K562 (cell line): ENCODE measurements around the gene FAAP100. TPM values are rescaled to one million over a fixed set of nuclear protein-coding genes. Genes with fewer than 3 reads are reported as not detected.

ENCODE experiments used
- ATAC-seq: fragments of 200-7000 bp; cut with Tn5 transposase; 3 replicates; pipeline ENCODE4 v1.9.1; 2020; ENCODE audit warnings: moderate library complexity
- BruUV-seq: library from RNA; stranded (reverse); fragments of 400-500 nt; replicated peaks from 2 replicates; lab custom pipeline; 2021; lab: Mats Ljungman, UMichigan
- CTCF ChIA-PET: fragments of 300-600 bp; formaldehyde crosslinking; extraction: SDS; loops from one replicate; lab custom pipeline; 2021; ENCODE audit warnings: low intra/inter-chr PET ratio; lab: Yijun Ruan, JAX
- POLR2A ChIA-PET: fragments of 300-600, 350-650 bp; sonication (Branson Sonifier 250); formaldehyde crosslinking; extraction: SDS; loops from one replicate; lab custom pipeline; 2021; ENCODE audit warnings: antibody characterized with exemption, inconsistent platforms; lab: Yijun Ruan, JAX
- DNase-seq, 4 experiments: peaks; one replicate each; pipeline versions ENCODE4 v3.0.0 to v3.0.0-alpha.2; 2011 to 2018; ENCODE audit warnings: low spot score in 3 of 4, mixed read lengths in 3 of 4; ENCODE audit errors: extremely low read depth in 1 of 4
- FAIRE-seq: peaks from 2 replicates; lab custom pipeline; 2011; peaks lifted over from hg19 to GRCh38; lab: Jason Lieb, UNC
- H2AFZ ChIP-seq: 2 replicates; pipeline ENCODE4 v1.6.0; 2011; ENCODE audit warnings: low read depth, low read length, control low read depth, inconsistent platforms
- H3K27ac ChIP-seq: fragments of 200-600 bp; 3 replicates; pipeline ENCODE4 v1.8.0; 2011; ENCODE audit warnings: low read depth, mild to moderate bottlenecking, control low read depth, inconsistent platforms, low read length, moderate library complexity, mixed read lengths; ENCODE audit errors: extremely low read depth
- H3K27me3 ChIP-seq, 2 experiments: fragments of 300-600 bp in 1 of 2; 2 replicates in 1 of 2; 3 replicates in 1 of 2; pipeline versions ENCODE4 v1.6.0 to v1.8.0; 2011; ENCODE audit warnings: inconsistent platforms in 2 of 2, low read length in 2 of 2, mild to moderate bottlenecking in 1 of 2, mixed read lengths in 1 of 2, moderate library complexity in 1 of 2; ENCODE audit not compliant: control insufficient read depth in 2 of 2, insufficient read depth in 2 of 2
- H3K36me3 ChIP-seq: fragments of 300-600 bp; 3 replicates; pipeline ENCODE4 v1.8.0; 2011; ENCODE audit warnings: mild to moderate bottlenecking, low read length, inconsistent platforms; ENCODE audit not compliant: control insufficient read depth, insufficient read depth
- H3K4me1 ChIP-seq, 2 experiments: fragments of 200-600 bp in 1 of 2; replicated peaks in 1 of 2; 2 replicates in 1 of 2; 3 replicates in 1 of 2; pipeline versions ENCODE4 v1.5.1 to v1.8.0; 2011; ENCODE audit warnings: inconsistent platforms in 2 of 2, low read length in 2 of 2, mild to moderate bottlenecking in 1 of 2, mixed read lengths in 1 of 2, moderate library complexity in 1 of 2; ENCODE audit not compliant: control insufficient read depth in 2 of 2, insufficient read depth in 2 of 2
- H3K4me2 ChIP-seq: 2 replicates; pipeline ENCODE4 v1.6.1; 2011; ENCODE audit warnings: low read length, control low read depth, inconsistent platforms, mixed read lengths; ENCODE audit not compliant: insufficient read depth
- H3K4me3 ChIP-seq: fragments of 200-600 bp; sonication (generic), shearing (Covaris generic); 2 replicates; pipeline ENCODE4 v1.5.1; 2016; ENCODE audit warnings: control low read depth, inconsistent platforms
- H3K79me2 ChIP-seq: fragments of 200-600 bp; 3 replicates; pipeline ENCODE4 v1.8.0; 2011; ENCODE audit warnings: low read length, inconsistent platforms; ENCODE audit not compliant: control insufficient read depth, insufficient read depth
- H3K9ac ChIP-seq, 2 experiments: 2 replicates each; pipeline versions ENCODE4 v1.6.0 to v1.6.1; 2011; ENCODE audit warnings: low read depth in 2 of 2, low read length in 2 of 2, control low read depth in 1 of 2, inconsistent platforms in 1 of 2, mild to moderate bottlenecking in 1 of 2, mixed read lengths in 1 of 2; ENCODE audit not compliant: insufficient read depth in 1 of 2
- H3K9me1 ChIP-seq: one replicate; pipeline ENCODE4 v1.6.0; 2011; ENCODE audit warnings: inconsistent platforms, mild to moderate bottlenecking, low read length, moderate library complexity; ENCODE audit not compliant: control insufficient read depth, insufficient read depth
- H3K9me3 ChIP-seq: replicated peaks from 2 replicates; pipeline ENCODE4 v1.5.1; 2011; ENCODE audit warnings: low read depth, low read length, inconsistent platforms; ENCODE audit not compliant: control insufficient read depth, insufficient read depth
- H4K20me1 ChIP-seq: replicated peaks from 2 replicates; pipeline ENCODE4 v1.6.1; 2011; ENCODE audit warnings: low read length, inconsistent platforms, mixed read lengths; ENCODE audit not compliant: control insufficient read depth, insufficient read depth
- MYBL2 ChIP-seq, 2 experiments: fragments of 450-650 bp in 1 of 2; sonication (generic) in 1 of 2; formaldehyde crosslinking in 1 of 2; IDR thresholded peaks; 2 replicates each; pipeline versions ENCODE4 v1.6.1 to v1.8.1; 2017 to 2022; ENCODE audit warnings: borderline replicate concordance in 1 of 2, inconsistent platforms in 1 of 2, low read depth in 1 of 2, mild to moderate bottlenecking in 1 of 2, missing genetic modification reagents in 1 of 2, moderate library complexity in 1 of 2
- VEZF1 ChIP-seq: fragments of 200-800 bp; sonication (Bioruptor generic); IDR thresholded peaks from 2 replicates; pipeline ENCODE4 v1.6.1; 2017; ENCODE audit warnings: missing genetic modification characterization, missing compliant biosample characterization
- ZKSCAN8 ChIP-seq: fragments of 200-800 bp; sonication (Bioruptor generic); IDR thresholded peaks from 2 replicates; pipeline ENCODE4 v1.6.1; 2016; ENCODE audit warnings: missing genetic modification characterization, missing compliant biosample characterization
- ZMIZ1 ChIP-seq, 2 experiments: fragments of 150-350 bp in 1 of 2; IDR thresholded peaks; 2 replicates each; pipeline ENCODE4 v1.6.1; 2012 to 2016; ENCODE audit warnings: low read depth in 2 of 2, low read length in 2 of 2, mild to moderate bottlenecking in 1 of 2, moderate library complexity in 1 of 2
- ZNF217 ChIP-seq: sonication (generic); formaldehyde crosslinking; IDR thresholded peaks from 2 replicates; pipeline ENCODE4 v1.8.0; 2022; ENCODE audit warnings: mild to moderate bottlenecking, missing genetic modification reagents
- ZNF395 ChIP-seq: fragments of 200-800 bp; sonication (Bioruptor generic); IDR thresholded peaks from 2 replicates; pipeline ENCODE4 v1.6.1; 2017; ENCODE audit warnings: missing genetic modification characterization, missing compliant biosample characterization
- ZNF583 ChIP-seq: fragments of 250-450 bp; sonication (Bioruptor Pico); IDR thresholded peaks from 2 replicates; pipeline ENCODE4 v1.4.0; 2020
- ZNF655 ChIP-seq: fragments of 250-450 bp; sonication (Bioruptor Pico); IDR thresholded peaks from 2 replicates; pipeline ENCODE4 v1.5.0; 2021
- WGBS: fragments of 100-300 bp; shearing (Covaris generic); methylation state at CpG from one replicate; pipeline ENCODE4 v1.1.6; 2016; ENCODE audit warnings: low coverage, mixed read lengths; ENCODE audit not compliant: insufficient coverage; ENCODE audit errors: missing lambda C conversion rate; 5-methylcytosine and 5-hydroxymethylcytosine counted together
- in situ Hi-C: fragments of 300-500 bp; cut with MboI; formaldehyde crosslinking; loops from 4 replicates; pipeline ENCODE4 v1.15.0; 2018; ENCODE audit warnings: inconsistent platforms, mixed read lengths
- intact Hi-C: fragments of 100-400 bp; cut with micrococcal nuclease; formaldehyde crosslinking; loops from 2 replicates; pipeline ENCODE4 v1.14.2; 2022
- polyA plus RNA-seq, 8 experiments: library from polyadenylated mRNA; depleted of rRNA in 4 of 8; stranded (reverse) in 5 of 8; unstranded in 3 of 8; fragments of >200 nt; fragmentation: Nextera tagmentation in 2 of 8; fragmentation: Illumina TruSeq in 1 of 8; extraction: Ambion mirVana in 2 of 8; extraction: Trizol in 1 of 8; gene quantifications; 2 replicates each; pipeline versions ENCODE4 v1.2.1 to v1.2.3, GENCODE V29; 2011 to 2014; ENCODE audit warnings: inconsistent platforms in 1 of 8, missing spikeins in 1 of 8
- total RNA-seq, 7 experiments: library from RNA; depleted of rRNA in 6 of 7; stranded (reverse); fragments of >200 nt in 6 of 7; fragmentation: Illumina TruSeq in 2 of 7; extraction: Trizol in 2 of 7; gene quantifications; 2 replicates each; pipeline versions ENCODE4 v1.2.1 to v1.2.3, GENCODE V29; 2011 to 2021; ENCODE audit warnings: low replicate concordance in 1 of 7

FAAP100 gene
- total and polyA plus RNA-seq, 9 of the 15 experiments (the other 6 are each of a cell fraction or from before 2014, with no cell fraction given) = 0.31 to 51.2 (median 12.6) TPM

- TF ChIP-seq MYBL2 (IDR thresholded peaks at IDR 0.05; ENCODE audit: low read depth) (no peak), MYBL2 (CRISPR knock-in tag; IDR thresholded peaks at IDR 0.05; ENCODE audit: borderline replicate concordance) (no peak), ZKSCAN8 (CRISPR knock-in tag) (peak; percentile 86; the same call in 1 of the 2 replicates), ZNF217 (CRISPR knock-in tag) (no peak), ZNF655 (no peak)
Observed at GRCh38 chr17:81526662-81527571, 25.2 kb downstream of the FAAP100 start (continued).

GRCh38 chr17:81524865-81525159 is 27.3 kb downstream of the FAAP100 start:
- peaks cover 2 to 66% of the 10 kb centered on the region in 2 experiments; a peak in 3 of 5 replicates for H3K4me1 ChIP-seq
- in situ Hi-C loops = no loop called here
- ChIA-PET POLR2A (no interaction called here), CTCF (interaction anchor here (2.3 kb wide), 1 partner anchor 272 kb away, joined by 9 read pairs; no protein-coding TSS in a partner anchor)
- H3K27me3 ChIP-seq = peaks cover 0 to 38% of the 10 kb centered on the region in 2 experiments; a peak in 3 of 5 replicates
- H3K27ac ChIP-seq = no peak overlapping the region
- no peak overlapping the region for H3K4me3 ChIP-seq
- no TSS peak for BruUV-seq
- no peak overlapping the region for H3K4me2 ChIP-seq
- FAIRE-seq (no peak), DNase-seq (no peak), ATAC-seq (no peak)
- H3K9ac ChIP-seq = peak overlapping the region in 1 of 2 experiments; percentile 41; a peak in 2 of 4 replicates
- no peak overlapping the region for H2AFZ ChIP-seq
- 7% methylated on average over 8 of the region's 8 CpGs for WGBS
- no peaks in the 10 kb centered on the region for H3K79me2 ChIP-seq
- H4K20me1 ChIP-seq = no peaks in the 10 kb centered on the region
- H3K9me3 ChIP-seq = no peaks in the 10 kb centered on the region
- H3K9me1 ChIP-seq = no peaks in the 10 kb centered on the region
- no peaks in the 10 kb centered on the region for H3K36me3 ChIP-seq
- intact Hi-C loops = loop anchor here (5.0 kb wide), 1 partner anchor 43 kb away; no protein-coding TSS in a partner anchor
- TF ChIP-seq ZNF395 (CRISPR knock-in tag) = no peak
- TF ChIP-seq ZNF583 = no peak
- no peak for TF ChIP-seq ZMIZ1 (IDR thresholded peaks at IDR 0.05; ENCODE audit: low read depth in 2 of 2, low read length in 2 of 2)
- no peak for TF ChIP-seq VEZF1 (CRISPR knock-in tag)
